GM21723 (cell line): ENCODE results near the gene XIRP1.
A peak's percentile ranks its signal among the peaks of the same experiment; 100 is the strongest.

Experiments
- ATAC-seq: cut with Tn5 transposase; IDR thresholded peaks from one replicate; pipeline ENCODE4 v1.9.1; 2021; ENCODE audit warnings: mild to moderate bottlenecking, moderate library complexity; ENCODE audit not compliant: unreplicated experiment

Gene XIRP1

GRCh38 chr3:39208463-39209055 is 16.2 kb upstream of the XIRP1 start:
- no peak for ATAC-seq

- ATAC-seq = no peak
Measured at GRCh38 chr3:39207361-39208186, 15.2 kb upstream of the XIRP1 start.

- no peak for ATAC-seq
Measured at GRCh38 chr3:39205919-39206516, 13.6 kb upstream of the XIRP1 start.

- ATAC-seq = no peak
Measured at GRCh38 chr3:39205131-39205530, 12.7 kb upstream of the XIRP1 start.

- ATAC-seq = no peak
Measured at GRCh38 chr3:39203860-39204259, 11.5 kb upstream of the XIRP1 start.

GRCh38 chr3:39203402-39203801 is 11.0 kb upstream of the XIRP1 start:
- ATAC-seq = no peak

GRCh38 chr3:39202094-39202493 is 9.7 kb upstream of the XIRP1 start:
- ATAC-seq = no peak

GRCh38 chr3:39196671-39197356 is 4.4 kb upstream of the XIRP1 start:
- no peak for ATAC-seq

- ATAC-seq = no peak
Measured at GRCh38 chr3:39196034-39196433, 3.6 kb upstream of the XIRP1 start.

- no peak for ATAC-seq
Measured at GRCh38 chr3:39193391-39193790, 996 bp upstream of the XIRP1 start.

GRCh38 chr3:39191773-39192172 is 622 bp downstream of the XIRP1 start:
- ATAC-seq = no peak

GRCh38 chr3:39191111-39191510 is 1.3 kb downstream of the XIRP1 start:
- ATAC-seq = no peak

- ATAC-seq = no peak
Measured at GRCh38 chr3:39190281-39191025, 1.9 kb downstream of the XIRP1 start.

GRCh38 chr3:39189959-39190269 is 2.5 kb downstream of the XIRP1 start:
- peak; percentile 73 for ATAC-seq

- ATAC-seq = no peak
Measured at GRCh38 chr3:39189150-39189958, 3.0 kb downstream of the XIRP1 start.

GRCh38 chr3:39188271-39189149 is 3.9 kb downstream of the XIRP1 start:
- ATAC-seq = no peak

- ATAC-seq = no peak
Measured at GRCh38 chr3:39187372-39188155, 4.8 kb downstream of the XIRP1 start.

GRCh38 chr3:39186692-39187151 is 5.7 kb downstream of the XIRP1 start:
- no peak for ATAC-seq
